Measurements from ENCODE around the gene RBM45.
"Not testable (repeated sequence)": the region's sequence is repeated elsewhere in the genome, so short reads cannot be mapped to it uniquely, and the experiment has no call there.

RBM45 gene

GRCh38 chr2:178112202-178113152 is at the start of gene RBM45:
Gene RBM45 (plus strand): TSS chr2:178112437. CDS start chr2:178112547, 110 bp downstream.
- peak; percentile 94 for DNase-seq (ENCODE audit: low spot score)

- DNase-seq (ENCODE audit: low spot score), result no peak
Measured at GRCh38 chr2:178066324-178066723, 45.9 kb upstream of the RBM45 start.

GRCh38 chr2:178066890-178067669 is 45.2 kb upstream of the RBM45 start:
- DNase-seq (ENCODE audit: low spot score), result no peak

- DNase-seq (ENCODE audit: low spot score), result no peak
Measured at GRCh38 chr2:178068823-178069454, 43.3 kb upstream of the RBM45 start.

- no peak for DNase-seq (ENCODE audit: low spot score)
Measured at GRCh38 chr2:178069551-178069950, 42.7 kb upstream of the RBM45 start.

GRCh38 chr2:178070824-178071223 is 41.4 kb upstream of the RBM45 start:
- DNase-seq (ENCODE audit: low spot score), result no peak

- DNase-seq (ENCODE audit: low spot score), result no peak
Measured at GRCh38 chr2:178072000-178072382, 40.2 kb upstream of the RBM45 start.

- DNase-seq (ENCODE audit: low spot score), result peak; percentile 72
Measured at GRCh38 chr2:178072383-178073301, 39.6 kb upstream of the RBM45 start, which contains the start of gene PDE11A. Gene PDE11A (minus strand): TSS chr2:178072777. CDS start chr2:178072437, 340 bp downstream.

GRCh38 chr2:178074123-178075005 is 37.9 kb upstream of the RBM45 start:
- DNase-seq (ENCODE audit: low spot score), result no peak

- no peak for DNase-seq (ENCODE audit: low spot score)
Measured at GRCh38 chr2:178075006-178075326, 37.3 kb upstream of the RBM45 start.

GRCh38 chr2:178076130-178076529 is 36.1 kb upstream of the RBM45 start:
- no peak for DNase-seq (ENCODE audit: low spot score)

GRCh38 chr2:178079279-178079678 is 33.0 kb upstream of the RBM45 start:
- DNase-seq (ENCODE audit: low spot score), result not testable (repeated sequence)

- no peak for DNase-seq (ENCODE audit: low spot score)
Measured at GRCh38 chr2:178082408-178083045, 29.7 kb upstream of the RBM45 start.

- no peak for DNase-seq (ENCODE audit: low spot score)
Measured at GRCh38 chr2:178084273-178084672, 28.0 kb upstream of the RBM45 start.

GRCh38 chr2:178088774-178089270 is 23.4 kb upstream of the RBM45 start:
- no peak for DNase-seq (ENCODE audit: low spot score)

GRCh38 chr2:178093471-178093870 is 18.8 kb upstream of the RBM45 start:
- no peak for DNase-seq (ENCODE audit: low spot score)

GRCh38 chr2:178101321-178102079 is 10.7 kb upstream of the RBM45 start:
- no peak for DNase-seq (ENCODE audit: low spot score)

- DNase-seq (ENCODE audit: low spot score), result no peak
Measured at GRCh38 chr2:178105566-178105965, 6.7 kb upstream of the RBM45 start.

GRCh38 chr2:178106053-178106452 is 6.2 kb upstream of the RBM45 start:
- DNase-seq (ENCODE audit: low spot score), result no peak

Data from D341Med (cell line).